ENCODE measurements around the gene HSPA5.
A peak's percentile ranks its signal among the peaks of the same experiment; 100 is the strongest.
"Not testable (repeated sequence)": the region's sequence is repeated elsewhere in the genome, so short reads cannot be mapped to it uniquely, and the experiment has no call there.

Gene HSPA5

DNA sequence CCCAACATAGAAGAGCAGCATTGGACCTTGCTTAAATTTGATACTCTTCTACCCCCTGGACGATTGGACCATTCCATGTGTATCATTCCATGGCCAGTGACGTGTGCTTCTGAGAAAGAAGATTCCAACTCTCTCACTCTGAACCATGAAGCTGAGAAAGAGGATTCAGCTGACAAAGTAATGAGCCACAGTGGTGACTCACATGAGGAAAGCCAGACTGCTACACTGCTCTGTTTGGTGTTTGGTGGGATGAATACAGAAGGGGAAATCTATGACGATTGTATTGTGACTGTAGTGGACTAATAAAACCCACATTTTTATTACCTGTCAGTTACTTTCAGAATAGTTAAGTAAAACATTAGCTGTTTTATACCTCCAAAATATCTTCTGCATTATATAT, 7.5 kb downstream of the HSPA5 start:
- peak overlapping the region; percentile 32 for H3K27ac ChIP-seq
- TF ChIP-seq ZFX (IDR thresholded peaks at IDR 0.05; ENCODE audit: borderline replicate concordance) (no peak), CTCF (IDR thresholded peaks at IDR 0.05) (no peak)

DNA sequence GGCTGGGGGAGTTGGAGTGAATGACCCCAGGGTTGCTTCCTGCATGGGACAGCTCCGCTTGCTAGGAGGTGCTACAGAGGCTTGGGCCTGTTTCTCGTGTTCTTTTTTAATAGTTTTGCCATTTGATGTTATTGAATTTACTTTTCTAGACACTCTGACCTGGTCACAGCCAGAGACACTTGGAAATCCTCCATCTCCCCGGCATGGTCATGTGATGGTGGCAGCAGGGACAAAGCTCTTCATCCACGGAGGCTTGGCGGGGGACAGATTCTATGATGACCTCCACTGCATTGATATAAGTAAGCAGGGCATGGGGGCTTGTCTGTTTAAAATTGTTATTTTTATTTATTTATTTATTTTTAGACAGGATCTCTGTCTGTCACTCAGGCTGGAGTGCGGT, 13.4 kb downstream of the HSPA5 start:
- TF ChIP-seq ZFX (IDR thresholded peaks at IDR 0.05; ENCODE audit: borderline replicate concordance) (no peak), CTCF (IDR thresholded peaks at IDR 0.05) (no peak)
- no peak overlapping the region for H3K27ac ChIP-seq

- not testable (repeated sequence) for H3K27ac ChIP-seq
Observed at GRCh38 chr9:125224858-125225257, 16.3 kb downstream of the HSPA5 start.

DNA sequence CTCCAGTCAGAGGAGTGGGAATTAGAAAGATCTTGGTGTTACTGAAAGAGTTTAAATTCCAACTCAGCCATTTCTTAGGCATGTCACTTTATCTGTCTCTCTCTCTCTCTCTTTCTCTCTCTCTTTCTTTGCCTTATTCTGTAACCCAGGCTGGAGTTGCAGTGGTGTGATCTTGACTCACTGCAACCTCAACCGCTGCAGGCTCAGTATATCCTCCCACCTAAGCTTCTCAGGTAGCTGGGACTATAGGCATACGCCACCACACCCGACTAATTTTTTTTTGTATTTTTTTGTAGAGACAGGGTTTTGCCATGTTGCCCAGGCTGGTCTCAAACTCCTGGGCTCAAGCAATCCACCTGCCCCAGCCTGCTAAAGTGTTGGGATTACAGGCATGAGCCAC, 22.5 kb downstream of the HSPA5 start:
- no peak overlapping the region for H3K27ac ChIP-seq
- no peak for TF ChIP-seq CTCF (IDR thresholded peaks at IDR 0.05)
- no peak for TF ChIP-seq ZFX (IDR thresholded peaks at IDR 0.05; ENCODE audit: borderline replicate concordance)

GRCh38 chr9:125214186-125214585, 27.0 kb downstream of the HSPA5 start:
- TF ChIP-seq ZFX (IDR thresholded peaks at IDR 0.05; ENCODE audit: borderline replicate concordance) (no peak), CTCF (IDR thresholded peaks at IDR 0.05) (no peak)

GRCh38 chr9:125204477-125204876, 36.7 kb downstream of the HSPA5 start:
- no peak overlapping the region for H3K27ac ChIP-seq
- no peak for TF ChIP-seq CTCF (IDR thresholded peaks at IDR 0.05)
- no peak for TF ChIP-seq ZFX (IDR thresholded peaks at IDR 0.05; ENCODE audit: borderline replicate concordance)

More at GRCh38 chr9:125214186-125214585, 27.0 kb downstream of the HSPA5 start:
- peak overlapping the region; percentile 64 for H3K27ac ChIP-seq

DNA sequence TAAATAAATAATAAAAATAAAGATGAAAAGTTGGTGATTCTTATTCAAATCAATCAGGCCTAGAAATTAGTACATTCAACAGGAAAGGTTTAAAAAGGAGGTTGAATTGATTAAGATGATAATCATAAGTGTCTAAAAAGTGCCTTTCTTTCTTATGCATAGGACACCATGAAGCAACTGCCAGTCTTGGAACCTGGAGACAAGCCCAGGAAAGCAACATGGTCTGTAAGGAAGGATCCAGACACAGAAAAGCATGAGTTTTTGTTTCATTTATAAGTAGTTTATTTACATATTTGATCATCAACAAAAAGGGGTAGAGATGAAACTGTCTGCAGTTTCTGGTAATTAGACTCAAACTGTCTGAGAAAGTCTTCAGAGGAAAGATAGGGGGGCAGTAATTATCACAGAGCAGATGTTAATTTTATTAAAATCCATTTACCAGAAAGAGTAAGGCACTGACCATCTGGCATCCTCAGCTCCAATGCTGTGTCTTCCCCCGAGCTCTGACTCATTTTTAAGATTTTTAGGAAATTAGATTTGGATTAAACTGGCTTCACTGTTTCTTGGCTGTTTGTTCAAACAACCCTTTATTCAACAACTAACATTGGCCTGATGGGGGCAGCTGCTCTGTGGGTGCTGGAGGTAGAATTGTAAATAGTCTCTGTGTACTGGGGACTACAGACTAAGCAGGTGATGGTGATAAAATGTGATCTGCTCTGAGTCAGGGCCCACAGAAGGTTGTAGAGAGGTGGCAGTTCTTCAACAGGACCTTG, 38.1 kb downstream of the HSPA5 start:
- H3K27ac ChIP-seq, result no peak overlapping the region
- TF ChIP-seq CTCF (IDR thresholded peaks at IDR 0.05) (no peak), ZFX (IDR thresholded peaks at IDR 0.05; ENCODE audit: borderline replicate concordance) (no peak)

All from 22Rv1 (cell line).